UCSD-AML1 (cell line): Measurements from ENCODE around the gene DCC.
"Not testable (repeated sequence)": the region's sequence is repeated elsewhere in the genome, so short reads cannot be mapped to it uniquely, and the experiment has no call there.

Source experiments
- DNase-seq: peaks from one replicate; lab custom pipeline; 2025; ENCODE audit not compliant: unreplicated experiment; lab: John Stamatoyannopoulos, UW

The DCC gene

GRCh38 chr18:52349498-52349897, 9.5 kb downstream of the DCC start:
- no peak for DNase-seq

GRCh38 chr18:52352920-52353319, 12.9 kb downstream of the DCC start:
- DNase-seq: no peak

- no peak for DNase-seq
Measured at GRCh38 chr18:52353589-52353988, 13.6 kb downstream of the DCC start.

GRCh38 chr18:52363861-52364260, 23.9 kb downstream of the DCC start:
- DNase-seq: no peak

- not testable (repeated sequence) for DNase-seq
Measured at GRCh38 chr18:52366851-52367250, 26.9 kb downstream of the DCC start.

GRCh38 chr18:52367953-52368742, 28.2 kb downstream of the DCC start:
- no peak for DNase-seq

GRCh38 chr18:52370841-52371240, 30.8 kb downstream of the DCC start:
- no peak for DNase-seq

GRCh38 chr18:52376104-52376503, 36.1 kb downstream of the DCC start:
- DNase-seq: no peak

- DNase-seq: no peak
Measured at GRCh38 chr18:52377094-52377493, 37.1 kb downstream of the DCC start.

GRCh38 chr18:52386306-52386705, 46.3 kb downstream of the DCC start:
- no peak for DNase-seq

GRCh38 chr18:52387175-52387574, 47.2 kb downstream of the DCC start:
- no peak for DNase-seq

- no peak for DNase-seq
Measured at GRCh38 chr18:52391810-52392559, 52.0 kb downstream of the DCC start.

GRCh38 chr18:52394602-52395001, 54.6 kb downstream of the DCC start:
- DNase-seq: no peak

GRCh38 chr18:52395146-52395852, 55.3 kb downstream of the DCC start:
- no peak for DNase-seq

GRCh38 chr18:52401236-52401635, 61.2 kb downstream of the DCC start:
- DNase-seq: no peak

GRCh38 chr18:52402814-52403213, 62.8 kb downstream of the DCC start:
- DNase-seq: no peak

- no peak for DNase-seq
Measured at GRCh38 chr18:52403291-52404021, 63.5 kb downstream of the DCC start.

- DNase-seq: no peak
Measured at GRCh38 chr18:52408800-52409302, 68.9 kb downstream of the DCC start.

- no peak for DNase-seq
Measured at GRCh38 chr18:52409727-52410126, 69.7 kb downstream of the DCC start.

- DNase-seq: no peak
Measured at GRCh38 chr18:52415131-52415530, 75.1 kb downstream of the DCC start.
